ENCODE measurements around the gene CD101.

CD101 gene

GRCh38 chr1:117061986-117062415 lies 60.4 kb downstream of the CD101 start:
- H3K27me3 ChIP-seq (ENCODE audit: control insufficient read depth, insufficient read depth, low read length) = no peaks in the 10 kb centered on the region
- no peaks in the 10 kb centered on the region for H3K36me3 ChIP-seq (ENCODE audit: control insufficient read depth, insufficient read depth, low read length)
- H3K9ac ChIP-seq (ENCODE audit: low read depth, low read length) = no peak overlapping the region
- H3K4me1 ChIP-seq (ENCODE audit: control insufficient read depth, insufficient read depth, low read length) = peaks cover 8% of the 10 kb centered on the region
- no peak overlapping the region for H3K4me3 ChIP-seq (ENCODE audit: low read depth, low read length)
- H3K9me3 ChIP-seq (ENCODE audit: control insufficient read depth, insufficient read depth, low read length) = no peaks in the 10 kb centered on the region

DNA sequence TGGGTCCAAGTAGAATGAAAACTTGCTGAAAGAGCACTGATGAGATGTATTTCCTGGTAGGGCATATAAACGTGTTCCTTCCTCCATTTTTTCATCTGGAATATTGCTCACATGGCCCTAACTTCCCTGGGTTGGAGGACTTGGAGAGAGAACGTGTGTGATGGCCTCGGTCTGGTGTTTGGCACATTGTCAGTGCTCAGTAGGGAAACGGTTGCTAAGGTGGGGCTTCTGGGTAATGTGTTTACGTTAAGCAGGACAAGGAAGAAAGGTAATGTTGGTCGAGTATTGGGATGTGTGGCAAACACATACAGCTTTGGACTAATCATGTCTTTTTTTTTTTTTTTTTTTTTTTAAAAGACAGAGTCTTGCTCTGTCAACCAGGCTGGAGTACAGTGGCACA lies 64.8 kb downstream of the CD101 start:
- H3K9me3 ChIP-seq (ENCODE audit: control insufficient read depth, insufficient read depth, low read length) = no peaks in the 10 kb centered on the region

DNA sequence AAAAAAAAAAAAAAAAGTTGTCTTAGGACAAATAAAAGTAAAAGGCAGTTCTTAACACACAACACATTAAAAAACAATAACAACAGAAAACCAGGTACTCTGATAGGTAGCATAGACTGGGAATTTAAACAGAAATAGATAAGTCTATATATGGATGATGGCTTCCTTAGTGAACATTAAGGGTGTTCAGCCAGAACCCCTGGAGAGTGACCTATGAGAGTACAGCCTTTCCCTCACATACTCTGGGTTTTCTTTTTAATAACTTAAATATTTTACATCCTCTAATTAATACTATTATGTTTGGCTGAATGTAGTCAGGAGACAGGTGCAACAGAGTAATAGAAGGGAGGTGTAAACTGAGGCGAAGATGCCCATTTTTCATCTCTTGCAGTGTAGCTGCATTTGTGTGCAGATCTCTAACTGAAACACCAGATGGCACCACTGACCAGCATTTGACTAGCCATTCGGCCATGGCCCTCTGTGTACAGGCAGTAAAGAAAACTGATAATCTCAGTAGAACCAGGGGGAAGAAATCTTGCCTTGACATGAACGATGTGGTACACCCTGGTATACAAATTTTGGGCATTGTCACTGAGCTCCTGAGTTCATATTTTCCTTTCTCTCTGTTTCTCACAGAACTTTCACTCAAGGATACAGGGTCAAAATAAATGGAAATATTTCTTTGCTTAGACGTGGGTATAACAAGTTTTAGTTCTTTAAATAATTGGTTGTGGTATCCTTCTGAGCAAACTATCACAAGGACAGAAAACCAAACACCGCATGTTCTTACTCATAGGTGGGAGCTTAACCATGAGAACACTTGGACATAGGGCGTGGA lies 66.2 kb downstream of the CD101 start:
- no peaks in the 10 kb centered on the region for H3K9me3 ChIP-seq (ENCODE audit: control insufficient read depth, insufficient read depth, low read length)
- no peaks in the 10 kb centered on the region for H3K4me1 ChIP-seq (ENCODE audit: control insufficient read depth, insufficient read depth, low read length)
- no peak overlapping the region for H3K4me3 ChIP-seq (ENCODE audit: low read depth, low read length)
- no peaks in the 10 kb centered on the region for H3K36me3 ChIP-seq (ENCODE audit: control insufficient read depth, insufficient read depth, low read length)
- no peak overlapping the region for H3K9ac ChIP-seq (ENCODE audit: low read depth, low read length)
- no peaks in the 10 kb centered on the region for H3K27me3 ChIP-seq (ENCODE audit: control insufficient read depth, insufficient read depth, low read length)

More for the DNA sequence above, 64.8 kb downstream of the CD101 start:
- Histone ChIP-seq H3K36me3 (ENCODE audit: control insufficient read depth, insufficient read depth, low read length) (no peaks in the 10 kb centered on the region), H3K9ac (ENCODE audit: low read depth, low read length) (no peak overlapping the region), H3K4me1 (ENCODE audit: control insufficient read depth, insufficient read depth, low read length) (peaks cover 2% of the 10 kb centered on the region), H3K27me3 (ENCODE audit: control insufficient read depth, insufficient read depth, low read length) (no peaks in the 10 kb centered on the region), H3K4me3 (ENCODE audit: low read depth, low read length) (no peak overlapping the region)

GRCh38 chr1:117068580-117068979 lies 67.0 kb downstream of the CD101 start:
- no peaks in the 10 kb centered on the region for H3K27me3 ChIP-seq (ENCODE audit: control insufficient read depth, insufficient read depth, low read length)
- no peaks in the 10 kb centered on the region for H3K9me3 ChIP-seq (ENCODE audit: control insufficient read depth, insufficient read depth, low read length)
- H3K36me3 ChIP-seq (ENCODE audit: control insufficient read depth, insufficient read depth, low read length) = no peaks in the 10 kb centered on the region
- H3K4me1 ChIP-seq (ENCODE audit: control insufficient read depth, insufficient read depth, low read length) = no peaks in the 10 kb centered on the region
- H3K4me3 ChIP-seq (ENCODE audit: low read depth, low read length) = no peak overlapping the region
- H3K9ac ChIP-seq (ENCODE audit: low read depth, low read length) = no peak overlapping the region

DNA sequence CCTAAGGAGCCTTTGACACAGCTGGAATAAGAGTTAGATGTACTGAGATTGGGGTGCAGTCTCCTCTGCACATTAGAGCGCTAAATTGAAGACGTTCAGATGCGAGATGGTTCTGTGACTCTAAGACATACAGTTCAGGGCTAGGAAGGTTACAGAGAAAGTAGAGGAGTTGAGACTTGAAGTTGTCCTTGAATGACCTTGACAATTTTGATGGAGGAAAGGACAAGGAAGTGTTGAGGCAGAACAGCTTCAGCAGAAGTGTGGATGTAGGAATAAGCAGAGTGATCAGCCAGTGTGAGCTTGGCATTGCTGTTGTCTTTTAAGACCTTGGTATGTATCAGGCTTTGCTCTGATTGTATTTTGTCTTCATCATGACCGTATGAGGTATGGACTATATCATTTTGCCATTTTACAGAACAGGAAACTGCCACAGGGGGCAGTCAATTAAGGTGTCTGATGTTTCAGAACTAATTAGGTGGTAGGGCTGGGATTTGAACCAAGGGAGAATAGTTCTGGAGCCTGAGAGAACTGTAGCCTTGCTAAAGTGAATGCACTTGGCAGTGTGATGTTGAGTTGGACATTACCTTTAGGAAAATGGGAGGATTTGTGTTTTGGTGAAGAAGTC lies 67.8 kb downstream of the CD101 start:
- Histone ChIP-seq H3K9ac (ENCODE audit: low read depth, low read length) (no peak overlapping the region), H3K9me3 (ENCODE audit: control insufficient read depth, insufficient read depth, low read length) (no peaks in the 10 kb centered on the region), H3K36me3 (ENCODE audit: control insufficient read depth, insufficient read depth, low read length) (no peaks in the 10 kb centered on the region), H3K4me3 (ENCODE audit: low read depth, low read length) (no peak overlapping the region), H3K4me1 (ENCODE audit: control insufficient read depth, insufficient read depth, low read length) (no peaks in the 10 kb centered on the region), H3K27me3 (ENCODE audit: control insufficient read depth, insufficient read depth, low read length) (no peaks in the 10 kb centered on the region)

DNA sequence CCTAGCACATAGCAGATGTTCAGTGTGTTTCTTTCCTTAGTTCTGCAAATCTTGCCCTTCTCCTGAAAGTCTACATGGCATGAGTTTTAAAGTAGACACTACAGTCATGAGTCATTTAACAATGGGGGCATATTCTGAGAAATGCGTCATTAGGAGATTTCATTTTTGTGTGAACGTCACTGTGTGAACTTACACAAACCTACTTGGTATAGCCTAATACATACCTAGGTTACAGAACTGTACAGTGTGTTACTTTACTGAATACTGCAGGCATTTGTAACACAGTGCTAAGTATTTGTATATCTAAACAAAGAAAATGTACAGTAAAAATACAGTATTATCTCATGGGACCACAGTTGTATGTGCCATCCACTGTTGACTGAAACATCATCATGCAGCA lies 68.6 kb downstream of the CD101 start:
- H3K27me3 ChIP-seq (ENCODE audit: control insufficient read depth, insufficient read depth, low read length) = no peaks in the 10 kb centered on the region
- no peak overlapping the region for H3K4me3 ChIP-seq (ENCODE audit: low read depth, low read length)
- no peaks in the 10 kb centered on the region for H3K9me3 ChIP-seq (ENCODE audit: control insufficient read depth, insufficient read depth, low read length)
- no peak overlapping the region for H3K9ac ChIP-seq (ENCODE audit: low read depth, low read length)
- H3K4me1 ChIP-seq (ENCODE audit: control insufficient read depth, insufficient read depth, low read length) = no peaks in the 10 kb centered on the region
- H3K36me3 ChIP-seq (ENCODE audit: control insufficient read depth, insufficient read depth, low read length) = peaks cover 2% of the 10 kb centered on the region

DNA sequence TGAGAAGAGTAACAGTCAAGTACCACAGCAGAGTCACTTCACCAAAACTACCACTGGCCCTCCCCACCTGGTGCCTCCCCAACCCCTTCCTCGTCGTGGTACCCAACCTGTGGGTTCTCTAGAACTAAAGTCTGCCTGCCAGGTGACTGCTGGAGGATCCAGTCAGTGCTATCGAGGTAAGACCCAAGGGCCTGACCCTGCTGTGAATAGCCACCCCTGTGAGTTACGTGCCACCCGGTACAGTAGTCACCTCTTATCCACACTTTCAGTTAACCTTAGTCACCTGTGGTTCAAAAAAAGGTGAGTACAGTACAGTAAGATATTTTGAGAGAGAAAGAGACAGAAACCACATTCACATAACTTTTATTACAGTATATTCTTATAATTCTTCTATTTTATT lies 75.1 kb downstream of the CD101 start:
- Histone ChIP-seq H3K4me3 (ENCODE audit: low read depth, low read length) (no peak overlapping the region), H3K27me3 (ENCODE audit: control insufficient read depth, insufficient read depth, low read length) (no peaks in the 10 kb centered on the region), H3K4me1 (ENCODE audit: control insufficient read depth, insufficient read depth, low read length) (no peaks in the 10 kb centered on the region), H3K36me3 (ENCODE audit: control insufficient read depth, insufficient read depth, low read length) (peaks cover 41% of the 10 kb centered on the region), H3K9me3 (ENCODE audit: control insufficient read depth, insufficient read depth, low read length) (no peaks in the 10 kb centered on the region), H3K9ac (ENCODE audit: low read depth, low read length) (no peak overlapping the region)

DNA sequence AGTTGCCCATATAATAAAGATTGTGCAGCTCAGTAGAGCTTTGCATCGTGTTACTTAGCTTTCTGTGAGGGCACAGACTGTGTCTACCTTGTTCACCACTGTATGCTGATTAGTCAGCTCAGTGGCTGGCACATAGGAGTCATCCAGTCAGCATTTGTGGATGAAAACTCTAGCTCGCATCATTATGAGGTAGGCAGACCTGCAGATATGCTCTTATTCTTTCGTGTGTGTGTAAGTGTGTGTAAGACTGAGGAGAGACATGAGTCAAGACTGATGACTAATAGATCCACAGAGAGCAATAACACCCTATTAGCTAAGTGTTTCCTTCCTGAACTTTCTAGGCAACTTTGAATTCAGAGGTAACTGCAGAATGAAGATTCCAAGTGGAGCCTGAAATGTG lies 75.7 kb downstream of the CD101 start:
- H3K9me3 ChIP-seq (ENCODE audit: control insufficient read depth, insufficient read depth, low read length) = no peaks in the 10 kb centered on the region
- H3K9ac ChIP-seq (ENCODE audit: low read depth, low read length) = no peak overlapping the region
- peaks cover 43% of the 10 kb centered on the region for H3K36me3 ChIP-seq (ENCODE audit: control insufficient read depth, insufficient read depth, low read length)
- H3K4me3 ChIP-seq (ENCODE audit: low read depth, low read length) = no peak overlapping the region
- no peaks in the 10 kb centered on the region for H3K4me1 ChIP-seq (ENCODE audit: control insufficient read depth, insufficient read depth, low read length)
- no peaks in the 10 kb centered on the region for H3K27me3 ChIP-seq (ENCODE audit: control insufficient read depth, insufficient read depth, low read length)

DNA sequence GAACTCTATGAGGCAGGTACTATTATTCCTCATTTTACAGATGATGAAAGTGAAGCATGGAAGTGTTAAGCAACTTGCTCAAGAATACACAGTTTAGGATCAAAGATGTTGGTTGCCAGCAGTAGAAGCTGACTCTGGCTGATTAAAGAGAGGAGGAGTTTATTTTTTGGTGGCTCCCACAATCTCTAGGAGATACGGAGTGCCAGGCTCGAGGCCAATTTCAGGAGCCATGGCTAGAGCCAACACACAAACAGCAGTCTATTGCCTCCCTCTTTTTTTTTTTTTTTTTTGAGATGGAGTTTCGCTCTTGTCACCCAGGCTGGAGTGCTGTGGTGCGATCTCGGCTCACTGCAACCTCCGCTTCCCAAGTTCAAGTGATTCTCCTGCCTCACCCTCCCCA lies 78.2 kb downstream of the CD101 start:
- Histone ChIP-seq H3K9me3 (ENCODE audit: control insufficient read depth, insufficient read depth, low read length) (no peaks in the 10 kb centered on the region), H3K4me3 (ENCODE audit: low read depth, low read length) (no peak overlapping the region), H3K36me3 (ENCODE audit: control insufficient read depth, insufficient read depth, low read length) (peaks cover 58% of the 10 kb centered on the region), H3K27me3 (ENCODE audit: control insufficient read depth, insufficient read depth, low read length) (no peaks in the 10 kb centered on the region), H3K4me1 (ENCODE audit: control insufficient read depth, insufficient read depth, low read length) (no peaks in the 10 kb centered on the region), H3K9ac (ENCODE audit: low read depth, low read length) (no peak overlapping the region)

- Histone ChIP-seq H3K9me3 (ENCODE audit: control insufficient read depth, insufficient read depth, low read length) (no peaks in the 10 kb centered on the region), H3K9ac (ENCODE audit: low read depth, low read length) (no peak overlapping the region), H3K4me1 (ENCODE audit: control insufficient read depth, insufficient read depth, low read length) (peaks cover 4% of the 10 kb centered on the region), H3K4me3 (ENCODE audit: low read depth, low read length) (no peak overlapping the region), H3K27me3 (ENCODE audit: control insufficient read depth, insufficient read depth, low read length) (no peaks in the 10 kb centered on the region), H3K36me3 (ENCODE audit: control insufficient read depth, insufficient read depth, low read length) (peaks cover 37% of the 10 kb centered on the region)
Measured at GRCh38 chr1:117084231-117084630, 82.7 kb downstream of the CD101 start.

Data from iPS-15b (cell line).